Mesothelial cell of epicardium (in vitro differentiated cells): ENCODE measurements around the gene WWOX. TPM values are rescaled to one million over a fixed set of nuclear protein-coding genes. Genes with fewer than 3 reads are reported as not detected.

Source experiments
- DNase-seq, 2 experiments: peaks; one replicate each; pipeline ENCODE4 v3.0.0; 2021; ENCODE audit warnings: low spot score in 2 of 2; ENCODE audit not compliant: unreplicated experiment in 2 of 2
- H3K27ac Mint-ChIP-seq: 2 replicates; pipeline ENCODE4 v1.8.0; 2021; ENCODE audit warnings: mixed read lengths
- H3K27me3 Mint-ChIP-seq: 2 replicates; pipeline ENCODE4 v1.8.0; 2021; ENCODE audit warnings: low read depth, mixed read lengths
- H3K36me3 Mint-ChIP-seq: 2 replicates; pipeline ENCODE4 v1.8.0; 2021; ENCODE audit warnings: mixed read lengths
- H3K4me1 Mint-ChIP-seq: 2 replicates; pipeline ENCODE4 v1.8.0; 2021; ENCODE audit warnings: mixed read lengths
- H3K4me3 Mint-ChIP-seq: 2 replicates; pipeline ENCODE4 v1.8.0; 2021; ENCODE audit warnings: mild to moderate bottlenecking, moderate library complexity, mixed read lengths
- H3K9me3 Mint-ChIP-seq: 2 replicates; pipeline ENCODE4 v1.8.0; 2021; ENCODE audit warnings: mixed read lengths
- CTCF ChIP-seq: fragments of 200-600 bp; sonication (generic); IDR thresholded peaks from one replicate; pipeline ENCODE4 v1.5.0; 2021; ENCODE audit warnings: antibody characterized with exemption; ENCODE audit not compliant: unreplicated experiment
- total RNA-seq: library from RNA; stranded (reverse); gene quantifications from 3 replicates; pipeline ENCODE4 v1.2.1, GENCODE V29; 2021

Gene WWOX
- total RNA-seq, 1 donor from 2014 or later, result 29.7 TPM

- no peak for TF ChIP-seq CTCF
- H3K27ac Mint-ChIP-seq, result no peak overlapping the region
- H3K9me3 Mint-ChIP-seq, result no peaks in the 10 kb centered on the region
- peaks cover 14% of the 10 kb centered on the region for H3K4me1 Mint-ChIP-seq
- no peak for DNase-seq
- H3K27me3 Mint-ChIP-seq, result no peaks in the 10 kb centered on the region
- H3K4me3 Mint-ChIP-seq, result no peak overlapping the region
- no peaks in the 10 kb centered on the region for H3K36me3 Mint-ChIP-seq
Measured at GRCh38 chr16:79139799-79140198, 1040.3 kb downstream of the WWOX start.

- Mint-ChIP-seq H3K4me3 (no peak overlapping the region), H3K9me3 (no peaks in the 10 kb centered on the region), H3K27ac (no peak overlapping the region), H3K27me3 (no peaks in the 10 kb centered on the region), H3K4me1 (peaks cover 4% of the 10 kb centered on the region), H3K36me3 (no peaks in the 10 kb centered on the region)
- no peak for DNase-seq
- no peak for TF ChIP-seq CTCF
Measured at GRCh38 chr16:79143026-79143425, 1043.6 kb downstream of the WWOX start.

- Mint-ChIP-seq H3K4me1 (peaks cover 45% of the 10 kb centered on the region), H3K36me3 (no peaks in the 10 kb centered on the region), H3K4me3 (no peak overlapping the region), H3K9me3 (no peaks in the 10 kb centered on the region), H3K27me3 (no peaks in the 10 kb centered on the region), H3K27ac (no peak overlapping the region)
- no peak for DNase-seq
- TF ChIP-seq CTCF, result no peak
Measured at GRCh38 chr16:79150151-79150550, 1050.7 kb downstream of the WWOX start.

GRCh38 chr16:79150632-79151310, 1051.3 kb downstream of the WWOX start:
- H3K27me3 Mint-ChIP-seq, result no peaks in the 10 kb centered on the region

GRCh38 chr16:79154086-79154485, 1054.6 kb downstream of the WWOX start:
- TF ChIP-seq CTCF, result no peak
- Mint-ChIP-seq H3K27me3 (peaks cover 4% of the 10 kb centered on the region), H3K9me3 (no peaks in the 10 kb centered on the region), H3K27ac (no peak overlapping the region), H3K36me3 (no peaks in the 10 kb centered on the region), H3K4me1 (peaks cover 53% of the 10 kb centered on the region), H3K4me3 (no peak overlapping the region)
- DNase-seq, result no peak

More at GRCh38 chr16:79150632-79151310, 1051.3 kb downstream of the WWOX start:
- H3K4me3 Mint-ChIP-seq, result no peak overlapping the region
- no peaks in the 10 kb centered on the region for H3K36me3 Mint-ChIP-seq
- no peaks in the 10 kb centered on the region for H3K9me3 Mint-ChIP-seq
- TF ChIP-seq CTCF, result no peak
- H3K4me1 Mint-ChIP-seq, result peaks cover 45% of the 10 kb centered on the region
- H3K27ac Mint-ChIP-seq, result peak overlapping the region; percentile 21
- no peak for DNase-seq
